ENCODE data around the gene ZNF101.

DNA sequence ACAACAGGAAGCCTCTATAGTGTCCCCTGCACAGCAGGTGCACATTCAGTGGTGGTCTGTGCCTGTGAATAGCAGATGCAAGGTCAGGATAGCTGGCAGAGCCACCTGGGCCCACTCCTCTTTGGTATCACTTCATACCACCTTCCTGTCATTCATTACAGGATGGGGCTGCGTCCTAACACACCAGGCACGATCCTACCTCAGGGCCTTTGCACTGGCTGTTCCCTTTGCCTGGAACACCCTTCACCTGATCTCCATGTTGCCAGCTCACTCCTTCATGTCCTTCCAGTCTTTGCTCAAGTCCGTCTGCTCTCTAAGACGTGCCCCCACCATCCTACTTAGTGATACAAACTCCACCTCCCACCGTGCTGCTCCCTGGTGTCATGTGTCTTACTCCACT is 36.0 kb upstream of the ZNF101 start:
- TF ChIP-seq, protein P1, sequence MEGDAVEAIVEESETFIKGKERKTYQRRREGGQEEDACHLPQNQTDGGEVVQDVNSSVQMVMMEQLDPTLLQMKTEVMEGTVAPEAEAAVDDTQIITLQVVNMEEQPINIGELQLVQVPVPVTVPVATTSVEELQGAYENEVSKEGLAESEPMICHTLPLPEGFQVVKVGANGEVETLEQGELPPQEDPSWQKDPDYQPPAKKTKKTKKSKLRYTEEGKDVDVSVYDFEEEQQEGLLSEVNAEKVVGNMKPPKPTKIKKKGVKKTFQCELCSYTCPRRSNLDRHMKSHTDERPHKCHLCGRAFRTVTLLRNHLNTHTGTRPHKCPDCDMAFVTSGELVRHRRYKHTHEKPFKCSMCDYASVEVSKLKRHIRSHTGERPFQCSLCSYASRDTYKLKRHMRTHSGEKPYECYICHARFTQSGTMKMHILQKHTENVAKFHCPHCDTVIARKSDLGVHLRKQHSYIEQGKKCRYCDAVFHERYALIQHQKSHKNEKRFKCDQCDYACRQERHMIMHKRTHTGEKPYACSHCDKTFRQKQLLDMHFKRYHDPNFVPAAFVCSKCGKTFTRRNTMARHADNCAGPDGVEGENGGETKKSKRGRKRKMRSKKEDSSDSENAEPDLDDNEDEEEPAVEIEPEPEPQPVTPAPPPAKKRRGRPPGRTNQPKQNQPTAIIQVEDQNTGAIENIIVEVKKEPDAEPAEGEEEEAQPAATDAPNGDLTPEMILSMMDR (optimal IDR thresholded peaks at IDR 0.05 in 1 of 3, IDR thresholded peaks at IDR 0.05 in 1 of 3, conservative IDR thresholded peaks at IDR 0.05 in 1 of 3; ENCODE audit: extremely low read depth in 1 of 3, insufficient read depth in 2 of 3, low read length in 3 of 3), result no peak
- TF ChIP-seq EZH2 (IDR thresholded peaks at IDR 0.05; ENCODE audit: low read length), result no peak
